GM06990 (cell line): Measurements from ENCODE around the gene KNG1.

ENCODE experiments used
- DNase-seq: peaks from one replicate; pipeline ENCODE4 v3.0.0-alpha.2; 2011; ENCODE audit not compliant: insufficient read length; ENCODE audit errors: extremely low read depth
- H3K27me3 ChIP-seq: replicated peaks from 2 replicates; pipeline ENCODE4 v1.6.0; 2011; ENCODE audit warnings: low read length; ENCODE audit not compliant: control insufficient read depth, insufficient read depth
- H3K36me3 ChIP-seq: 2 replicates; pipeline ENCODE4 v1.5.1; 2011; ENCODE audit warnings: low read length; ENCODE audit not compliant: control insufficient read depth, insufficient read depth
- H3K4me3 ChIP-seq: replicated peaks from 2 replicates; pipeline ENCODE4 v1.5.1; 2011; ENCODE audit warnings: low read depth, mild to moderate bottlenecking, control low read depth, low read length
- TF ChIP-seq, protein P1 (sequence below): IDR thresholded peaks from 2 replicates; pipeline ENCODE4 v1.5.1; 2011; ENCODE audit warnings: low read length, control low read depth, mild to moderate bottlenecking, inconsistent platforms; ENCODE audit not compliant: insufficient read depth, poor library complexity, severe bottlenecking

KNG1 gene

DNA sequence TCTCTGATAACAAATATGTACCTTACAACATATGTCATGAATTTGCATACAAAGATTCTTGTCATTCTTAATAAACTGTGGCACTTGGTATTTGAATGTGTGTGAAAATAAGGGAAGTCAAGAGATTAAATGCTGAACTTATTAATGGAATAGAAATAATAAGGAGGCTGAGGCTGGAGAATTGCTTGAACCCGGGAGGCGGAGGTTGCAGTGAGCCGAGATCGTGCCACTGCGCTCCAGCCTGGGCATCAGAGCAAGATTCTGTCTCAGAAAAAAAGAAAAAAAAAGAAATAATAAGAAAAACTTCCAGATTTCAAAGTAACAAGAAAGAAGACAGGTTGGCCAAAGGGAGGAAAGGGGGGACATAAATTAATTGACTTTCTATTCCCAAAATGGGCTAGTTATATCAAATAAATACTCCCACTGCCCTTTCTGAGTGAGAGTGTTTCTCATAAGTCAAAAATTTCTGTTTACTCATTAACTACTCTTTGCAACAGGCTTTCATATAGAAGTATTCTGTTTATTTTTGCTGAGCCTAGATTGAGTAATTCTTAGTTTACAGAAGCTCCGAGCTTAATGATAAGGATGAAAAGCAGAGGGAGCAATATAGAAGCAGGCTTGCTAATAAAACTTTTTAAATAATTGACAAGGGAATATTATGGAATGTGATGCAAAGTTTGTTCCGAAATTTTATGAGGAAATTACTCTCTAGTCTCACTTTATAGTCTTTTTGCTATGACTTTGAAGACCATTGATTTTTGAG is 25.6 kb downstream of the KNG1 start:
- Histone ChIP-seq H3K36me3 (no peaks in the 10 kb centered on the region), H3K4me3 (no peak overlapping the region), H3K27me3 (no peaks in the 10 kb centered on the region)
- no peak for DNase-seq
- TF ChIP-seq, protein P1, sequence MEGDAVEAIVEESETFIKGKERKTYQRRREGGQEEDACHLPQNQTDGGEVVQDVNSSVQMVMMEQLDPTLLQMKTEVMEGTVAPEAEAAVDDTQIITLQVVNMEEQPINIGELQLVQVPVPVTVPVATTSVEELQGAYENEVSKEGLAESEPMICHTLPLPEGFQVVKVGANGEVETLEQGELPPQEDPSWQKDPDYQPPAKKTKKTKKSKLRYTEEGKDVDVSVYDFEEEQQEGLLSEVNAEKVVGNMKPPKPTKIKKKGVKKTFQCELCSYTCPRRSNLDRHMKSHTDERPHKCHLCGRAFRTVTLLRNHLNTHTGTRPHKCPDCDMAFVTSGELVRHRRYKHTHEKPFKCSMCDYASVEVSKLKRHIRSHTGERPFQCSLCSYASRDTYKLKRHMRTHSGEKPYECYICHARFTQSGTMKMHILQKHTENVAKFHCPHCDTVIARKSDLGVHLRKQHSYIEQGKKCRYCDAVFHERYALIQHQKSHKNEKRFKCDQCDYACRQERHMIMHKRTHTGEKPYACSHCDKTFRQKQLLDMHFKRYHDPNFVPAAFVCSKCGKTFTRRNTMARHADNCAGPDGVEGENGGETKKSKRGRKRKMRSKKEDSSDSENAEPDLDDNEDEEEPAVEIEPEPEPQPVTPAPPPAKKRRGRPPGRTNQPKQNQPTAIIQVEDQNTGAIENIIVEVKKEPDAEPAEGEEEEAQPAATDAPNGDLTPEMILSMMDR, result no peak

DNA sequence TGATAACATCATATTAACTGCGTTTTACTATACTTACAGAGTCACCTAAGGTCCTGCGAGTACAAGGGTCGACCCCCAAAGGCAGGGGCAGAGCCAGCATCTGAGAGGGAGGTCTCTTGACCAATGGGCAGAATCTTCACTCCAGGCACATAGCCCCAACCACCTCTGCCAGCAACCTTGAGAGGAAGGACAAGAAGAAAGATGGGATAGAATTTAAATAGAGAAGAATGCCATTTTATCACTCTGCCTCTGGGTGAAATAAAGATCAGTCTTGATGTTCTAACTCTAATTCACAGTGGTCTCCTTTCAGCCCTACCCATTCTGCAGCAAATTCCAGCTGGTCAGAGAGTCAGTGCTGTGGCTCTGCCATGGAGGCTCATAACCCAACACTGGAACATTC is 26.5 kb downstream of the KNG1 start:
- Histone ChIP-seq H3K36me3 (no peaks in the 10 kb centered on the region), H3K4me3 (no peak overlapping the region), H3K27me3 (no peaks in the 10 kb centered on the region)
- no peak for DNase-seq
- TF ChIP-seq, protein P1, result no peak

DNA sequence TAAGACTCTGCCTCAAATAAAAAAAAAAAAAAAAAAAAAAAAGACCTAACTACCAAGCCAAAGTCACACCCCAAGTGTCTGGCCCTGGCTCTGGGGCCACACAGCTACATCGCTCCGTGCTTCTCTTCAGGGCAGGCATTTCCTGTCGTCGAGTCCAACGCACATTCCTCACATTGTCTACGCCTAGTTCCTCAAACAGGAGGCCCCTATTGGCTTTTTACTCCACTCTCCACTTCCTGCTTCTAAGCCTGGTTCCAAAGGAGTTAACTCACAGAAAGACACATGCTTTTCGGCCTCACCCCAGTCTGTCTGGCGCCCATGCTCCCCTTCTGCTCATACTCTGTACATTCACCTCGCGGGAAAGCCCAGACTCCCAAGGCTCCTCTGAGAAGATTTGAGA is 28.8 kb downstream of the KNG1 start:
- Histone ChIP-seq H3K27me3 (no peaks in the 10 kb centered on the region), H3K4me3 (no peak overlapping the region), H3K36me3 (no peaks in the 10 kb centered on the region)
- DNase-seq, result no peak
- TF ChIP-seq, protein P1, result no peak

DNA sequence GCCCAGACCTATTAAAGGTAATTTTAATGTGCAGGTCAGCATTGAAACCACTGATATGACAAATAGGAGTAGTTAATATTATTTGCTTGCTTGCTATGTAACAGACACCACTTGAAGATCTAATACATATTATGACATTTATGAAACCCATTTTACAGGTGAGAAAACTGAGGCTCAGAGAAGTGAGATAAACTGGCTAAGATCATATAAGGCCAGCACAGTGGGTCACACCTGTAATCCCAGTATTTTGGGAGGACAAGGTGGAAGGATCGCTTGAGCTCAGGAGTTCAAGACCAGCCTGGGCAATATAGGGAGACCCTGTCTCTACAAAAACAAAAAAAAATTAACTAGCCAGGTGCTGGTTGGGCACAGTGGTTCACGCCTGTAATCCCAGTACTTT is 33.2 kb downstream of the KNG1 start:
- TF ChIP-seq, protein P1, result no peak
- DNase-seq, result no peak
- Histone ChIP-seq H3K27me3 (no peaks in the 10 kb centered on the region), H3K4me3 (no peak overlapping the region), H3K36me3 (no peaks in the 10 kb centered on the region)

DNA sequence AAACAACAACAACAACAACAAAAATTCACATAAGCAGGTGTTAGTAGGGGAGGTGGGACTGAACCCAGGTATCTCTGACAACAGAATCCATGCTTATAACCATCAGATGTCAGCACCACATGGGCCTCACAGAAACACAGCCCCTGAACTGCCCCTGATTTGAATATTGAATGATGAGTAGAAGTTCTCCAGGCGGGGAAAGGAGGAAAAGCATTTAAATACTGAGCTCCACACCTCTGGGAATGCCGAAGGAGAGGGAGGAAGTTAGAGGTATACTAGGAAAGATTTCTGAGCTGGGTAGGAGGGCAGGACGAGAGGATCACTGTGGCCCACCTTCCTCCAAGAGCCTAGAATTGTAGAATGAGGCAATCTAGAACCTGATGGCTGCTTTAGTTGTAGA is 34.3 kb downstream of the KNG1 start:
- TF ChIP-seq, protein P1, result no peak

DNA sequence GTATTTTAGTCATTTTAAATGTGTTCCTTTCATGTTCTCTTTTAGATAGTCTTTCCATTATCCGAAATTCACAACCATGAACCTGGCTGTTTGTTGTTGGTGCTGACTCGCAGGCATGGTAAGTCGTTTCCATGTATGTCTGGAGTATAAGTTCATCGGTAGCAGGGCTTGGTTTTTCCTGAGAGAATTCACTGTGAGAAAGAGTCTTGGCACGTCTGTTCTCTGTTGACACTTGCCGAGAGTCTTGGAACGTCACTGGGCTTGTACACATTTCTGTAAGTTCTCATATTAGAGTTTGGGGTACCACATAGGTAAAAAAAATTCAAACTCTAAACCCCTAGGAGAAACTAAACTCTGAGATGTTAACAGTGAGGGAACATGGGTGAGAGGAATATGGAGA is 36.8 kb downstream of the KNG1 start:
- TF ChIP-seq, protein P1, result no peak
- DNase-seq, result no peak
- no peak overlapping the region for H3K4me3 ChIP-seq
- no peaks in the 10 kb centered on the region for H3K36me3 ChIP-seq
- no peaks in the 10 kb centered on the region for H3K27me3 ChIP-seq

More for the DNA sequence above, 34.3 kb downstream of the KNG1 start:
- no peak for DNase-seq
- H3K36me3 ChIP-seq, result no peaks in the 10 kb centered on the region
- H3K4me3 ChIP-seq, result no peak overlapping the region
- no peaks in the 10 kb centered on the region for H3K27me3 ChIP-seq
